Hepatocyte (in vitro differentiated cells): Measurements from ENCODE around the gene ANXA1. TPM values are rescaled to one million over a fixed set of nuclear protein-coding genes. Genes with fewer than 3 reads are reported as not detected.

ENCODE experiments used
- DNase-seq: peaks from one replicate; pipeline ENCODE4 v3.0.0-alpha.2; 2016; ENCODE audit warnings: low spot score
- H2AFZ ChIP-seq: fragments of 200-600 bp; sonication (generic); 2 replicates; pipeline ENCODE4 v1.6.0; 2016; ENCODE audit warnings: antibody characterized with exemption, mild to moderate bottlenecking
- H3K27ac ChIP-seq: fragments of 200-600 bp; sonication (generic); 2 replicates; pipeline ENCODE4 v1.5.1; 2016; ENCODE audit warnings: mild to moderate bottlenecking
- H3K27me3 ChIP-seq: fragments of 200-600 bp; sonication (generic); 2 replicates; pipeline ENCODE4 v1.6.1; 2016
- H3K36me3 ChIP-seq: fragments of 200-600 bp; sonication (generic); replicated peaks from 2 replicates; pipeline ENCODE4 v1.5.1; 2016; ENCODE audit warnings: low read depth; ENCODE audit not compliant: insufficient read depth
- H3K4me1 ChIP-seq: fragments of 200-600 bp; sonication (generic); 2 replicates; pipeline ENCODE4 v1.5.1; 2016; ENCODE audit warnings: mild to moderate bottlenecking, moderate library complexity; ENCODE audit not compliant: insufficient read depth
- H3K4me2 ChIP-seq: fragments of 200-600 bp; sonication (generic); 2 replicates; pipeline ENCODE4 v1.6.0; 2016
- H3K4me3 ChIP-seq: fragments of 200-600 bp; sonication (generic); 2 replicates; pipeline ENCODE4 v1.5.1; 2016; ENCODE audit warnings: mild to moderate bottlenecking
- H3K79me2 ChIP-seq: fragments of 200-600 bp; sonication (generic); 2 replicates; pipeline ENCODE4 v1.6.0; 2017; ENCODE audit warnings: mild to moderate bottlenecking
- H3K9me2 ChIP-seq: fragments of 200-600 bp; sonication (generic); replicated peaks from 2 replicates; pipeline ENCODE4 v1.6.0; 2017; ENCODE audit warnings: mild to moderate bottlenecking; ENCODE audit not compliant: insufficient read depth
- H3K9me3 ChIP-seq: fragments of 200-600 bp; sonication (generic); 2 replicates; pipeline ENCODE4 v1.5.1; 2016; ENCODE audit warnings: low read depth, mild to moderate bottlenecking
- H4K20me1 ChIP-seq: fragments of 200-600 bp; sonication (generic); 2 replicates; pipeline ENCODE4 v1.6.0; 2016; ENCODE audit warnings: mild to moderate bottlenecking; ENCODE audit not compliant: insufficient read depth, poor library complexity, severe bottlenecking
- CTCF ChIP-seq: fragments of 200-600 bp; sonication (generic); IDR thresholded peaks from 2 replicates; pipeline ENCODE4 v1.5.1; 2016; ENCODE audit warnings: antibody characterized with exemption, mild to moderate bottlenecking; ENCODE audit not compliant: poor library complexity
- EZH2 ChIP-seq: fragments of 200-600 bp; sonication (generic); IDR thresholded peaks from 2 replicates; pipeline ENCODE4 v1.6.1; 2016; ENCODE audit warnings: antibody characterized with exemption, mild to moderate bottlenecking, borderline replicate concordance
- EZH2phosphoT487 ChIP-seq: fragments of 200-600 bp; sonication (generic); IDR thresholded peaks from one replicate; pipeline ENCODE4 v1.6.1; 2018; ENCODE audit warnings: antibody characterized with exemption, mild to moderate bottlenecking, low read depth, moderate library complexity; ENCODE audit not compliant: unreplicated experiment, severe bottlenecking
- WGBS: methylation state at CpG from one replicate; pipeline ENCODE4 v1.1.6; 2016; ENCODE audit warnings: low lambda C conversion rate; ENCODE audit errors: missing lambda C conversion rate; 5-methylcytosine and 5-hydroxymethylcytosine counted together
- polyA plus RNA-seq: library from polyadenylated mRNA; unstranded; fragments of >200 nt; fragmentation: Nextera tagmentation; extraction: Ambion mirVana; gene quantifications from 2 replicates; pipeline ENCODE4 v1.2.1, GENCODE V29; 2016
- total RNA-seq: library from RNA; depleted of rRNA; stranded (reverse); fragments of >200 nt; gene quantifications from 2 replicates; pipeline ENCODE4 v1.2.3, GENCODE V29; 2014

ANXA1 gene
- total and polyA plus RNA-seq, 2 experiments from 2014 or later: 254 to 279 TPM

DNA sequence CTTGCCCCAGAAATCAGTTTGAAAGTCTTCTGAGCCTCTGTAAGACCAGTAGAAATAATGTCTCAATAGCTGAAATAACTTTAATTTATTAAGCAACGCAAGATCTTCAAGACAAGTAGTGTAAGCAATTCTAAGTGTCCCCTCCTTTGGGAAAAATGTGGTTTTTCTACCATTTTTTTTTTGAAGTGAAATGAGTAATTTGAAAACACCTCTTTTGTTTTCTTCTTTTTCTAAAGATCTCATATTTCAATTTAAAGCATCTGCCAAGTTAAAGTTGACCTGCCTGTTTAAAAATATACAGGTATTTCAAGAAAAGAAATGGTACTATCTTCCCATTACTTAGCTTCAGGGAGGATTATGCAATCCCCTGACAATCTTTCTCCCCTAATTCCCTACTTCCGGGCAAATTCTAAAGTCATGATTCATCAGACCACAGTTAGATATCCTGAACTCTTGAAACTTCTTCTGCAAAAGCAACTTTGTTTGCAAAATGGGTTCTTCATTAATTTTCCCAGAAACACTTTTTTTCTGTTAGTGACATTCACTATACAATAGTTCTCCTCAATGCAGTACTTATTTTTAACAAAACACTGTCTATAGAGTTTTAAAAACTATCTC lies 7.8 kb upstream of the ANXA1 start:
- Histone ChIP-seq H3K79me2 (no peaks in the 10 kb centered on the region), H3K36me3 (no peaks in the 10 kb centered on the region), H3K4me2 (peak overlapping the region; percentile 9), H3K27ac (peak overlapping the region; percentile 69), H2AFZ (no peak overlapping the region), H3K9me2 (no peaks in the 10 kb centered on the region), H3K4me3 (no peak overlapping the region), H3K4me1 (peaks cover 23% of the 10 kb centered on the region), H4K20me1 (no peaks in the 10 kb centered on the region), H3K27me3 (no peaks in the 10 kb centered on the region), H3K9me3 (no peaks in the 10 kb centered on the region)
- WGBS: 30% methylated on average over 2 of the region's 2 CpGs
- TF ChIP-seq EZH2phosphoT487 (no peak), CTCF (no peak), EZH2 (no peak)
- DNase-seq: peak; percentile 75

- H2AFZ ChIP-seq: no peak overlapping the region
- H3K9me3 ChIP-seq: no peaks in the 10 kb centered on the region
- H3K27me3 ChIP-seq: no peaks in the 10 kb centered on the region
- TF ChIP-seq CTCF (no peak), EZH2phosphoT487 (no peak), EZH2 (no peak)
- H3K9me2 ChIP-seq: no peaks in the 10 kb centered on the region
- H3K4me1 ChIP-seq: peaks cover 40% of the 10 kb centered on the region
- no peak for DNase-seq
- H3K4me2 ChIP-seq: no peak overlapping the region
- no peak overlapping the region for H3K27ac ChIP-seq
- no peaks in the 10 kb centered on the region for H3K36me3 ChIP-seq
- no peak overlapping the region for H3K4me3 ChIP-seq
- H4K20me1 ChIP-seq: no peaks in the 10 kb centered on the region
- peaks cover 4% of the 10 kb centered on the region for H3K79me2 ChIP-seq
- 67% methylated on average over 2 of the region's 2 CpGs for WGBS
These were observed 5.4 kb upstream of the ANXA1 start for GRCh38 chr9:73146111-73146815.

- no peak for TF ChIP-seq CTCF
- TF ChIP-seq EZH2: no peak
- no peak for TF ChIP-seq EZH2phosphoT487
- H4K20me1 ChIP-seq: no peaks in the 10 kb centered on the region
- peaks cover 35% of the 10 kb centered on the region for H3K4me1 ChIP-seq
- H3K36me3 ChIP-seq: no peaks in the 10 kb centered on the region
- WGBS: 79% methylated on average over 3 of the region's 3 CpGs
- H3K4me2 ChIP-seq: peak overlapping the region; percentile 51
- H3K27ac ChIP-seq: peak overlapping the region; percentile 83
- H3K4me3 ChIP-seq: no peak overlapping the region
- H2AFZ ChIP-seq: no peak overlapping the region
- no peaks in the 10 kb centered on the region for H3K27me3 ChIP-seq
- DNase-seq: no peak
- no peaks in the 10 kb centered on the region for H3K9me2 ChIP-seq
- H3K79me2 ChIP-seq: peaks cover 10% of the 10 kb centered on the region
- no peaks in the 10 kb centered on the region for H3K9me3 ChIP-seq
These were observed 3.2 kb upstream of the ANXA1 start for GRCh38 chr9:73148447-73148937.
